Chondrocyte (in vitro differentiated cells): Measurements from ENCODE around the gene CBX7. TPM values are rescaled to one million over a fixed set of nuclear protein-coding genes. Genes with fewer than 3 reads are reported as not detected.

Experiments used
- DNase-seq: peaks from one replicate; pipeline ENCODE4 v3.0.0; 2021; ENCODE audit warnings: mixed read lengths, low spot score
- H3K27ac Mint-ChIP-seq: one replicate; pipeline ENCODE4 v1.8.0; 2021; ENCODE audit warnings: mild to moderate bottlenecking, moderate library complexity, mixed read lengths; ENCODE audit not compliant: unreplicated experiment
- H3K27me3 Mint-ChIP-seq: 2 replicates; pipeline ENCODE4 v1.8.0; 2021; ENCODE audit warnings: low read depth, mixed read lengths
- H3K36me3 Mint-ChIP-seq: 2 replicates; pipeline ENCODE4 v1.8.0; 2021; ENCODE audit warnings: low read depth, mixed read lengths
- H3K4me1 Mint-ChIP-seq: 2 replicates; pipeline ENCODE4 v1.8.0; 2021; ENCODE audit warnings: low read depth, mild to moderate bottlenecking, mixed read lengths
- H3K4me3 Mint-ChIP-seq: one replicate; pipeline ENCODE4 v1.8.0; 2021; ENCODE audit warnings: mild to moderate bottlenecking, moderate library complexity, mixed read lengths; ENCODE audit not compliant: unreplicated experiment
- H3K9me3 Mint-ChIP-seq: 2 replicates; pipeline ENCODE4 v1.8.0; 2021; ENCODE audit warnings: low read depth, mixed read lengths
- CTCF ChIP-seq: fragments of 200-600 bp; sonication (generic); IDR thresholded peaks from 2 replicates; pipeline ENCODE4 v1.5.0; 2021; ENCODE audit warnings: antibody characterized with exemption, mild to moderate bottlenecking, moderate library complexity
- total RNA-seq: library from RNA; stranded (reverse); gene quantifications from 3 replicates; pipeline ENCODE4 v1.2.1, GENCODE V29; 2021

Gene CBX7
- total RNA-seq, 1 donor from 2014 or later, result 4.7 TPM

- Mint-ChIP-seq H3K4me1 (peaks cover 41% of the 10 kb centered on the region), H3K9me3 (peaks cover 2% of the 10 kb centered on the region), H3K27me3 (no peaks in the 10 kb centered on the region), H3K27ac (peak overlapping the region; percentile 61), H3K36me3 (no peaks in the 10 kb centered on the region), H3K4me3 (no peak overlapping the region)
- peak; percentile 87 for DNase-seq
- no peak for TF ChIP-seq CTCF
These were observed 24.4 kb upstream of the CBX7 start for GRCh38 chr22:39176714-39177455.

GRCh38 chr22:39176143-39176713 lies 23.7 kb upstream of the CBX7 start:
- Mint-ChIP-seq H3K4me1 (peaks cover 41% of the 10 kb centered on the region), H3K27ac (peak overlapping the region; percentile 93), H3K4me3 (no peak overlapping the region)

GRCh38 chr22:39175353-39176142 lies 23.1 kb upstream of the CBX7 start:
- peak; percentile 86 for DNase-seq
- H3K4me1 Mint-ChIP-seq, result peaks cover 48% of the 10 kb centered on the region
- H3K9me3 Mint-ChIP-seq, result no peaks in the 10 kb centered on the region
- H3K36me3 Mint-ChIP-seq, result no peaks in the 10 kb centered on the region
- no peaks in the 10 kb centered on the region for H3K27me3 Mint-ChIP-seq
- peak overlapping the region; percentile 93 for H3K27ac Mint-ChIP-seq
- TF ChIP-seq CTCF, result no peak
- no peak overlapping the region for H3K4me3 Mint-ChIP-seq

More at GRCh38 chr22:39176143-39176713, 23.7 kb upstream of the CBX7 start:
- no peaks in the 10 kb centered on the region for H3K27me3 Mint-ChIP-seq
- H3K36me3 Mint-ChIP-seq, result no peaks in the 10 kb centered on the region
- H3K9me3 Mint-ChIP-seq, result no peaks in the 10 kb centered on the region
- peak; percentile 94 for DNase-seq
- TF ChIP-seq CTCF, result no peak

GRCh38 chr22:39174498-39175352 lies 22.2 kb upstream of the CBX7 start:
- Mint-ChIP-seq H3K4me1 (peaks cover 49% of the 10 kb centered on the region), H3K27ac (peak overlapping the region; percentile 93), H3K9me3 (no peaks in the 10 kb centered on the region), H3K27me3 (no peaks in the 10 kb centered on the region), H3K4me3 (peak overlapping the region; percentile 49), H3K36me3 (no peaks in the 10 kb centered on the region)
- DNase-seq, result peak; percentile 88
- TF ChIP-seq CTCF, result peak; percentile 43
